ENCODE results near the gene DOLPP1. TPM values are rescaled to one million over a fixed set of nuclear protein-coding genes. Genes with fewer than 3 reads are reported as not detected.

Gene DOLPP1
- total RNA-seq, 1 donor from 2014 or later: 5.2 TPM

- H3K4me1 ChIP-seq (ENCODE audit: control insufficient read depth in 3 of 3, insufficient read depth in 3 of 3, low read length in 3 of 3): peaks cover 27 to 45% (median 39%) of the 10 kb centered on the region in 3 donors
- H3K9me3 ChIP-seq (ENCODE audit: control insufficient read depth in 3 of 3, low read length in 3 of 3): no peaks in the 10 kb centered on the region
- peak overlapping the region; percentile 54 to 71 (median 62) for H3K9ac ChIP-seq (ENCODE audit: low read depth in 1 of 3, low read length in 3 of 3)
- H3K27me3 ChIP-seq (ENCODE audit: control insufficient read depth in 3 of 3, insufficient read depth in 3 of 3, low read length in 3 of 3): no peaks in the 10 kb centered on the region
- H3K36me3 ChIP-seq (ENCODE audit: control insufficient read depth in 3 of 3, insufficient read depth in 3 of 3, low read length in 3 of 3): peaks cover 37 to 51% (median 41%) of the 10 kb centered on the region in 3 donors
- H3K4me3 ChIP-seq (ENCODE audit: low read length in 3 of 3): peak overlapping the region in 2 of 3 donors; percentile 60 to 65
- peak overlapping the region; percentile 92 for H3K27ac ChIP-seq (ENCODE audit: low read depth, low read length)
Measured at GRCh38 chr9:129102791-129103594, 22.1 kb downstream of the DOLPP1 start.

- Histone ChIP-seq H3K9me3 (ENCODE audit: control insufficient read depth in 3 of 3, low read length in 3 of 3) (no peaks in the 10 kb centered on the region), H3K27ac (ENCODE audit: low read depth, low read length) (peak overlapping the region; percentile 92), H3K36me3 (ENCODE audit: control insufficient read depth in 3 of 3, insufficient read depth in 3 of 3, low read length in 3 of 3) (peaks cover 32 to 45% (median 36%) of the 10 kb centered on the region in 3 donors), H3K9ac (ENCODE audit: low read depth in 1 of 3, low read length in 3 of 3) (peak overlapping the region; percentile 54 to 71 (median 62)), H3K27me3 (ENCODE audit: control insufficient read depth in 3 of 3, insufficient read depth in 3 of 3, low read length in 3 of 3) (no peaks in the 10 kb centered on the region), H3K4me3 (ENCODE audit: low read length in 3 of 3) (peak overlapping the region; percentile 49 to 65 (median 60)), H3K4me1 (ENCODE audit: control insufficient read depth in 3 of 3, insufficient read depth in 3 of 3, low read length in 3 of 3) (peaks cover 33 to 51% (median 45%) of the 10 kb centered on the region in 3 donors)
Measured at GRCh38 chr9:129103595-129103965, 22.7 kb downstream of the DOLPP1 start.

- no peaks in the 10 kb centered on the region for H3K27me3 ChIP-seq (ENCODE audit: control insufficient read depth in 3 of 3, insufficient read depth in 3 of 3, low read length in 3 of 3)
- H3K4me3 ChIP-seq (ENCODE audit: low read length in 3 of 3): peak overlapping the region; percentile 49 to 62 (median 60)
- peaks cover 32 to 45% (median 36%) of the 10 kb centered on the region in 3 donors for H3K36me3 ChIP-seq (ENCODE audit: control insufficient read depth in 3 of 3, insufficient read depth in 3 of 3, low read length in 3 of 3)
- peak overlapping the region in 2 of 3 donors; percentile 62 to 71 for H3K9ac ChIP-seq (ENCODE audit: low read depth in 1 of 3, low read length in 3 of 3)
- no peaks in the 10 kb centered on the region for H3K9me3 ChIP-seq (ENCODE audit: control insufficient read depth in 3 of 3, low read length in 3 of 3)
- H3K4me1 ChIP-seq (ENCODE audit: control insufficient read depth in 3 of 3, insufficient read depth in 3 of 3, low read length in 3 of 3): peaks cover 37 to 56% (median 50%) of the 10 kb centered on the region in 3 donors
- H3K27ac ChIP-seq (ENCODE audit: low read depth, low read length): peak overlapping the region; percentile 92
Measured at GRCh38 chr9:129104051-129104450, 23.1 kb downstream of the DOLPP1 start.

- Histone ChIP-seq H3K9me3 (ENCODE audit: control insufficient read depth in 3 of 3, low read length in 3 of 3) (no peaks in the 10 kb centered on the region), H3K27me3 (ENCODE audit: control insufficient read depth in 3 of 3, insufficient read depth in 3 of 3, low read length in 3 of 3) (no peaks in the 10 kb centered on the region), H3K4me1 (ENCODE audit: control insufficient read depth in 3 of 3, insufficient read depth in 3 of 3, low read length in 3 of 3) (peaks cover 46 to 72% (median 58%) of the 10 kb centered on the region in 3 donors), H3K9ac (ENCODE audit: low read depth in 1 of 3, low read length in 3 of 3) (peak overlapping the region in 1 of 3 donors; percentile 64), H3K36me3 (ENCODE audit: control insufficient read depth in 3 of 3, insufficient read depth in 3 of 3, low read length in 3 of 3) (peaks cover 15 to 29% (median 22%) of the 10 kb centered on the region in 3 donors), H3K4me3 (ENCODE audit: low read length in 3 of 3) (no peak overlapping the region), H3K27ac (ENCODE audit: low read depth, low read length) (no peak overlapping the region)
Measured at GRCh38 chr9:129105857-129106694, 25.2 kb downstream of the DOLPP1 start.

- Histone ChIP-seq H3K27me3 (ENCODE audit: control insufficient read depth in 3 of 3, insufficient read depth in 3 of 3, low read length in 3 of 3) (no peaks in the 10 kb centered on the region), H3K9ac (ENCODE audit: low read depth in 1 of 3, low read length in 3 of 3) (peak overlapping the region; percentile 33 to 94 (median 48)), H3K9me3 (ENCODE audit: control insufficient read depth in 3 of 3, low read length in 3 of 3) (no peaks in the 10 kb centered on the region), H3K4me3 (ENCODE audit: low read length in 3 of 3) (no peak overlapping the region), H3K36me3 (ENCODE audit: control insufficient read depth in 3 of 3, insufficient read depth in 3 of 3, low read length in 3 of 3) (peaks cover 13 to 17% (median 17%) of the 10 kb centered on the region in 3 donors), H3K4me1 (ENCODE audit: control insufficient read depth in 3 of 3, insufficient read depth in 3 of 3, low read length in 3 of 3) (peaks cover 50 to 79% (median 59%) of the 10 kb centered on the region in 3 donors), H3K27ac (ENCODE audit: low read depth, low read length) (peak overlapping the region; percentile 95)
Measured at GRCh38 chr9:129107651-129108050, 26.7 kb downstream of the DOLPP1 start.

- no peaks in the 10 kb centered on the region for H3K9me3 ChIP-seq (ENCODE audit: control insufficient read depth in 3 of 3, low read length in 3 of 3)
- H3K4me3 ChIP-seq (ENCODE audit: low read length in 3 of 3): peak overlapping the region in 2 of 3 donors; percentile 18 to 61
- peaks cover 45 to 73% (median 53%) of the 10 kb centered on the region in 3 donors for H3K4me1 ChIP-seq (ENCODE audit: control insufficient read depth in 3 of 3, insufficient read depth in 3 of 3, low read length in 3 of 3)
- peak overlapping the region; percentile 40 to 94 (median 48) for H3K9ac ChIP-seq (ENCODE audit: low read depth in 1 of 3, low read length in 3 of 3)
- H3K27ac ChIP-seq (ENCODE audit: low read depth, low read length): peak overlapping the region; percentile 95
- H3K27me3 ChIP-seq (ENCODE audit: control insufficient read depth in 3 of 3, insufficient read depth in 3 of 3, low read length in 3 of 3): no peaks in the 10 kb centered on the region
- H3K36me3 ChIP-seq (ENCODE audit: control insufficient read depth in 3 of 3, insufficient read depth in 3 of 3, low read length in 3 of 3): peaks cover 13 to 17% (median 17%) of the 10 kb centered on the region in 3 donors
Measured at GRCh38 chr9:129108083-129108804, 27.3 kb downstream of the DOLPP1 start.

GRCh38 chr9:129108805-129109536 lies 28.1 kb downstream of the DOLPP1 start:
- peak overlapping the region; percentile 85 to 88 (median 87) for H3K4me3 ChIP-seq (ENCODE audit: low read length in 3 of 3)
- H3K27me3 ChIP-seq (ENCODE audit: control insufficient read depth in 3 of 3, insufficient read depth in 3 of 3, low read length in 3 of 3): no peaks in the 10 kb centered on the region
- H3K4me1 ChIP-seq (ENCODE audit: control insufficient read depth in 3 of 3, insufficient read depth in 3 of 3, low read length in 3 of 3): peaks cover 38 to 69% (median 45%) of the 10 kb centered on the region in 3 donors
- peak overlapping the region; percentile 95 for H3K27ac ChIP-seq (ENCODE audit: low read depth, low read length)
- H3K9ac ChIP-seq (ENCODE audit: low read depth in 1 of 3, low read length in 3 of 3): peak overlapping the region; percentile 40 to 94 (median 55)
- peaks cover 13 to 17% (median 17%) of the 10 kb centered on the region in 3 donors for H3K36me3 ChIP-seq (ENCODE audit: control insufficient read depth in 3 of 3, insufficient read depth in 3 of 3, low read length in 3 of 3)
- no peaks in the 10 kb centered on the region for H3K9me3 ChIP-seq (ENCODE audit: control insufficient read depth in 3 of 3, low read length in 3 of 3)

- peak overlapping the region; percentile 95 for H3K27ac ChIP-seq (ENCODE audit: low read depth, low read length)
- H3K9ac ChIP-seq (ENCODE audit: low read depth in 1 of 3, low read length in 3 of 3): peak overlapping the region; percentile 13 to 94 (median 55)
- peaks cover 35 to 65% (median 40%) of the 10 kb centered on the region in 3 donors for H3K4me1 ChIP-seq (ENCODE audit: control insufficient read depth in 3 of 3, insufficient read depth in 3 of 3, low read length in 3 of 3)
- H3K36me3 ChIP-seq (ENCODE audit: control insufficient read depth in 3 of 3, insufficient read depth in 3 of 3, low read length in 3 of 3): peaks cover 13 to 17% (median 17%) of the 10 kb centered on the region in 3 donors
- peak overlapping the region; percentile 85 to 88 (median 87) for H3K4me3 ChIP-seq (ENCODE audit: low read length in 3 of 3)
- H3K9me3 ChIP-seq (ENCODE audit: control insufficient read depth in 3 of 3, low read length in 3 of 3): no peaks in the 10 kb centered on the region
- H3K27me3 ChIP-seq (ENCODE audit: control insufficient read depth in 3 of 3, insufficient read depth in 3 of 3, low read length in 3 of 3): no peaks in the 10 kb centered on the region
Measured at GRCh38 chr9:129109537-129109903, 28.6 kb downstream of the DOLPP1 start.

Data from skeletal muscle tissue (tissue), 4 donors.